ENCODE results near the gene RPS26. TPM values are rescaled to one million over a fixed set of nuclear protein-coding genes. Genes with fewer than 3 reads are reported as not detected.

The RPS26 gene
- total RNA-seq, result 77.2 TPM
- long read RNA-seq, partial matches to known transcripts, result 1 of 8 reads
- long read RNA-seq, other reads (novel, unspliced or antisense), result 0 of 8 reads

DNA sequence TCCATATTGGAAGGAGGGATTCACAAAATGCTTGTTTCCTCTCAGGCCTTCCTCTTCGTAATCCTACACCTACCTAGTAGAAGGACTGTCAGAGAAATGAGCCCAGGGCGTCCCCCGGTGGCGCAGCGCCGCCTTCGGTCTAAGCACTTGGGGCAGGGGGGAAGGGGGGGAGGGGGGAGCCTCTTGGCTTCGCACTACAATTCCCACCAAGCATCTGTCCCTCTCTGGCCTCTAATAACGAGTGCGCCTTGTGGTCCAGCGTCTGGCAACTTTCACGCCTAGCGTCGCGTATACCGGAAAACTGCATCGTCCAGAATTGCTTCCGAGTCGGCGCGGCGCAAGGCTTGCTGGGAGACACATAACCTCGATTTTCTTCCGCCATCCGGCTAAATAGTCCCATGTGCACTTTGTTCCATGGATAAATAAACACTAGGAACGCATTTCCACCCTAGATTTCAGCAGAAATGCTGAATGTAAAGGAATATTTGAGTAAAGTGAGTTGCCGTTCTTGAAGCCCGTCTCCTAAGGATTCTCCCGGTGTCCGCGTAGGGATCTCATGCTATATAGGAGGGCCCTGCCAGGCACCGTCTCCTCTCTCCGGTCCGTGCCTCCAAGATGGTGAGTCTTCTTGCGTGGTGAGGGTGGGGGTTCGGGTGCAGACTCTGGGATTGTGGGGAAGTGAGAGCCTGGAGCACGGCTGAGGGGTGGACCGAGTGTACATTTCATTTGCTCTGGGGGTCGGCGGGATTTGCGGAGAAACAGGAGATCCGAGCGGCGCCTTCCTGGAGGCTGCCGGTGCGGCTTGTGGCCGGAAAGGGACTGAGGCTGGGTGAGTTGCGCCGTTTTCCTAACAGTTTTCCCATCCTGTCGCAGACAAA lies at the start of gene RPS26:
Gene RPS26 (plus strand): TSS at position 367 of the 878 bp plus-strand sequence. CDS start 249 bp downstream, at position 616.
- Histone ChIP-seq H3K27ac (peak within 1 kb of the TSS; percentile 97), H3K4me3 (peak within 1 kb of the TSS; percentile 92), H3K9me3 (no peaks in the 10 kb centered on the region), H3K4me1 (peaks cover 21% of the 10 kb centered on the region), H3K27me3 (ENCODE audit: low read depth) (no peaks in the 10 kb centered on the region), H3K36me3 (peaks cover 45% of the 10 kb centered on the region)
- DNase-seq (peak; percentile 96), ATAC-seq (peak; percentile 97 to 98)
- intact Hi-C loops (cut with DNase I), result no loop called here
- TF ChIP-seq CTCF (IDR thresholded peaks at IDR 0.05), result peak; percentile 47

DNA sequence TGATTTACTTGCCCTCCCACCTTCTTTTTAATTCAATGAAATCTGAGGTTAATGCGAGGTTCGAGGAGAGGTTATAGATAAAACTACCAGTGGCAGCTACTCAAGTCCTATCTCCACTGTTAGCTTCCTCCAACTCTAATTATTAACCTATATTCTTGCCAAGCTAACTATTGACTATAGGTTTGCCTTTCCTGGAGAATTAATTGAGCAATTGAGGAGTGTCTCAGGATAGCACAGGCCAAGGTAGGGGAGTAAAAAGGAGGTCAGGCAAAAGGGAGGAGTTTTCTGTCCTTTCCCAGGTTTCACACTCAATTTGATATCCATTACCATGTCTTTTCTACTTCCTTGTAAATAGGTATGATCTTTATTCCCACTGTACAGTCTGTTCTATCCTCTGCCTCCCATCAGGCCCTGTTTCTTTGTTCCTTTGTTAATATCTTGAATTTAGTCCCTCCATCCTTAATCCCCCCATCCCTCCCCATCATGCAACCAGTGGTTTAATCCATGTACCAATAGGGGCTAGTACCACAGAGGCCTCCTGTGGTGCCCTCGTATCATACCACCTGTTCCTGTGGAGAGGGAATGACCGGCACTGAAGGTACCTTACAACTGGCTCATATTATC lies 48.4 kb upstream of the RPS26 start:
- DNase-seq (no peak), ATAC-seq (no peak)
- H3K27me3 ChIP-seq (ENCODE audit: low read depth), result no peaks in the 10 kb centered on the region
- peaks cover 66% of the 10 kb centered on the region for H3K36me3 ChIP-seq
- no peak overlapping the region for H3K27ac ChIP-seq
- no peak overlapping the region for H3K4me3 ChIP-seq
- intact Hi-C loops (cut with DNase I), result no loop called here
- H3K4me1 ChIP-seq, result peaks cover 15% of the 10 kb centered on the region
- TF ChIP-seq CTCF (IDR thresholded peaks at IDR 0.05), result no peak
- H3K9me3 ChIP-seq, result no peaks in the 10 kb centered on the region

GRCh38 chr12:55995366-55995765 lies 46.4 kb upstream of the RPS26 start:
- TF ChIP-seq CTCF (IDR thresholded peaks at IDR 0.05), result no peak
- Histone ChIP-seq H3K4me3 (no peak overlapping the region), H3K4me1 (peaks cover 15% of the 10 kb centered on the region), H3K27ac (no peak overlapping the region), H3K36me3 (peaks cover 45% of the 10 kb centered on the region), H3K27me3 (ENCODE audit: low read depth) (no peaks in the 10 kb centered on the region), H3K9me3 (no peaks in the 10 kb centered on the region)
- intact Hi-C loops (cut with DNase I), result no loop called here
- ATAC-seq, result no peak
- DNase-seq, result no peak

DNA sequence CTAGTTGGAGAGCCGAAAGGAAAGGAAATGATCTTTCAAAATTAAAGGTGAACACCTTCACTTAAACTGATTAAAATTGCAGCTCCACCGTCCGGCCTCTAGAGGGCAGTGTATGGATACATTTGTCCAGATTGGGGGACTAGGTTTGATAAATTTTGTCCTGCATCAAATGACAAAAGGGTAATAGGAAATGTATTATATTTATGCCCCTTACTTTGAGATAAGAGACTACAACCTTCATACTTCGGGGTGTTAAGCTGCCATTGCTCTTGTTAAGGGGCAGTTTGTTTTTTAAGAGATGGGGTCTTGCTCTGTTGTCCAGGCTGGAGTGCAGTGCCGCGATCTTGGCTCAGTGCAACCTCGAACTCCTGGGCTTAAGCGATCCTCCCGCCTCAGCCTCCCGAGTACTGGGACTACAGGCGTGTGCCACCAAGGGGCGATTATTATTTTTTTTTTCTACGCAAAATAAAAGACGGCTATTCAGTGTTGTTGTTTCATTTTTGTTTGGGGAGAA lies 45.5 kb upstream of the RPS26 start:
- peak overlapping the region; percentile 79 for H3K4me3 ChIP-seq
- H3K36me3 ChIP-seq, result peaks cover 36% of the 10 kb centered on the region
- intact Hi-C loops (cut with DNase I), result no loop called here

More for the DNA sequence above, 45.5 kb upstream of the RPS26 start:
- Histone ChIP-seq H3K4me1 (peaks cover 15% of the 10 kb centered on the region), H3K27ac (peak overlapping the region; percentile 77), H3K9me3 (no peaks in the 10 kb centered on the region), H3K27me3 (ENCODE audit: low read depth) (no peaks in the 10 kb centered on the region)
- DNase-seq (no peak), ATAC-seq (peak; percentile 77 to 81)
- peak; percentile 82 for TF ChIP-seq CTCF (IDR thresholded peaks at IDR 0.05)

Data from lower lobe of right lung (tissue), 2 donors.